ENCODE results near the gene CDK5RAP2. TPM values are rescaled to one million over a fixed set of nuclear protein-coding genes. Genes with fewer than 3 reads are reported as not detected.
A peak's percentile ranks its signal among the peaks of the same experiment; 100 is the strongest.
"Not testable (repeated sequence)": the region's sequence is repeated elsewhere in the genome, so short reads cannot be mapped to it uniquely, and the experiment has no call there.

Gene CDK5RAP2
- total RNA-seq, 1 experiment from 2014 or later = 22.2 TPM

- not testable (repeated sequence) for DNase-seq (ENCODE audit: low spot score)
Observed at GRCh38 chr9:120515481-120515880, 64.5 kb downstream of the CDK5RAP2 start.

- no peak for DNase-seq (ENCODE audit: low spot score)
Observed at GRCh38 chr9:120514405-120514804, 65.6 kb downstream of the CDK5RAP2 start.

- no peak for DNase-seq (ENCODE audit: low spot score)
Observed at GRCh38 chr9:120513825-120514396, 66.1 kb downstream of the CDK5RAP2 start.

- DNase-seq (ENCODE audit: low spot score) = no peak
Observed at GRCh38 chr9:120510816-120511215, 69.2 kb downstream of the CDK5RAP2 start.

GRCh38 chr9:120507936-120508510 is 71.9 kb downstream of the CDK5RAP2 start:
- DNase-seq (ENCODE audit: low spot score) = no peak

GRCh38 chr9:120505186-120505585 is 74.8 kb downstream of the CDK5RAP2 start:
- DNase-seq (ENCODE audit: low spot score) = no peak

- no peak for DNase-seq (ENCODE audit: low spot score)
Observed at GRCh38 chr9:120500733-120501132, 79.2 kb downstream of the CDK5RAP2 start.

GRCh38 chr9:120497865-120498264 is 82.1 kb downstream of the CDK5RAP2 start:
- DNase-seq (ENCODE audit: low spot score) = not testable (repeated sequence)

- DNase-seq (ENCODE audit: low spot score) = not testable (repeated sequence)
Observed at GRCh38 chr9:120496438-120496837, 83.5 kb downstream of the CDK5RAP2 start.

GRCh38 chr9:120490888-120491595 is 88.9 kb downstream of the CDK5RAP2 start:
- DNase-seq (ENCODE audit: low spot score) = no peak

- DNase-seq (ENCODE audit: low spot score) = no peak
Observed at GRCh38 chr9:120486835-120487234, 93.1 kb downstream of the CDK5RAP2 start.

- DNase-seq (ENCODE audit: low spot score) = no peak
Observed at GRCh38 chr9:120486347-120486746, 93.6 kb downstream of the CDK5RAP2 start.

GRCh38 chr9:120485788-120486187 is 94.2 kb downstream of the CDK5RAP2 start:
- DNase-seq (ENCODE audit: low spot score) = no peak

- no peak for DNase-seq (ENCODE audit: low spot score)
Observed at GRCh38 chr9:120484162-120484561, 95.8 kb downstream of the CDK5RAP2 start.

GRCh38 chr9:120482424-120483186 is 97.4 kb downstream of the CDK5RAP2 start:
- DNase-seq (ENCODE audit: low spot score) = no peak

GRCh38 chr9:120481846-120482245 is 98.1 kb downstream of the CDK5RAP2 start:
- DNase-seq (ENCODE audit: low spot score) = no peak

GRCh38 chr9:120481248-120481647 is 98.7 kb downstream of the CDK5RAP2 start:
- no peak for DNase-seq (ENCODE audit: low spot score)

- no peak for DNase-seq (ENCODE audit: low spot score)
Observed at GRCh38 chr9:120480707-120481106, 99.3 kb downstream of the CDK5RAP2 start.

GRCh38 chr9:120478208-120478607 is 101.8 kb downstream of the CDK5RAP2 start:
- DNase-seq (ENCODE audit: low spot score) = no peak

- peak; percentile 53 for DNase-seq (ENCODE audit: low spot score)
Observed at GRCh38 chr9:120477534-120478001, 102.4 kb downstream of the CDK5RAP2 start.

- no peak for DNase-seq (ENCODE audit: low spot score)
Observed at GRCh38 chr9:120475341-120475740, 104.6 kb downstream of the CDK5RAP2 start.

- no peak for DNase-seq (ENCODE audit: low spot score)
Observed at GRCh38 chr9:120474591-120475243, 105.2 kb downstream of the CDK5RAP2 start.

All from HT-29 (cell line).